Medulla oblongata (tissue), 1 donor: Measurements from ENCODE around the gene CD6.
A peak's percentile ranks its signal among the peaks of the same experiment; 100 is the strongest.

ENCODE experiments used
- DNase-seq: peaks from one replicate; pipeline ENCODE4 v3.0.0-alpha.2; 2015; ENCODE audit errors: extremely low spot score

CD6 gene

GRCh38 chr11:60971520-60971919 is at the start of gene CD6:
Gene CD6, plus strand, starts transcription at chr11:60971680. Its CDS starts 186 bp downstream, at chr11:60971866.
- DNase-seq, result no peak

DNA sequence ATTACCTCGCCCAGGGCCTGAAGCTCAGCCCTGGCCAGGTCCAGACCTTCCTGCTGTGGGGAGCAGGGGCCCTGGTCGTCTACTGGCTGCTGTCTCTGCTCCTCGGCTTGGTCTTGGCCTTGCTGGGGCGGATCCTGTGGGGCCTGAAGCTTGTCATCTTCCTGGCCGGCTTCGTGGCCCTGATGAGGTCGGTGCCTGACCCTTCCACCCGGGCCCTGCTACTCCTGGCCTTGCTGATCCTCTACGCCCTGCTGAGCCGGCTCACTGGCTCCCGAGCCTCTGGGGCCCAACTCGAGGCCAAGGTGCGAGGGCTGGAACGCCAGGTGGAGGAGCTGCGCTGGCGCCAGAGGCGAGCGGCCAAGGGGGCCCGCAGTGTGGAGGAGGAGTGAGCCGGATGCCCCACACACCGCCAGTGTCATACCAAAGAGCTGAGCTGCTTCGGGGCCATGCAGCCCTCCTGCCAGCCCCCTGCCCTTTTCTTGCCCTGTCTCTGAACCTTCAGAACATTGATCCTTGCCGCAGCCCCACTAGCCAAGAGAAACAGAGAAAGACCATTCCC is 49.6 kb upstream of the CD6 start:
- no peak for DNase-seq

GRCh38 chr11:60922906-60923305 is 48.6 kb upstream of the CD6 start:
- no peak for DNase-seq

DNA sequence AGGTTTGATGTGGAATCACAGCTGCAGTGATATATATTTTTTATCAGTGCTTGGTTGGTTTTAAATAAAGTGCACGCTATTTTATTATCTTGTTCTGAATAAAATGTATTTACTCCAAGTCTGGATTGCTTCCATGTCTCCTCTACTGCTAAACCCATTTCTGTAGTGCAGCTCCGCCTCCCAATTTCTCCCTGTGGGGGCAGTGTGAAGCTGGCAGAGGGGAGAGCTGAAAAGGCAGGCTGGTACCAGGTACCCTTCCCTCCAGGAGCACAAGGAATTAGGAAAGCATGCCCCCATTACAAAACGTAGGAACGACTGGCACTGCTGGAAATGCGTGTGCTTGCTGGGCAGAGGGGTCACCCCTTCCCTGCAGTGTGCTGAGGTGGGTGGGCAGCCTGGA is 48.2 kb upstream of the CD6 start:
- DNase-seq, result no peak

- DNase-seq, result no peak
These were observed 47.7 kb upstream of the CD6 start for GRCh38 chr11:60923800-60924109.

GRCh38 chr11:60924110-60924905 is 47.2 kb upstream of the CD6 start, which contains the start of gene TMEM132A:
Gene TMEM132A, plus strand, starts transcription at chr11:60924460. Its CDS starts 174 bp downstream, at chr11:60924634.
- peak; percentile 68 for DNase-seq

DNA sequence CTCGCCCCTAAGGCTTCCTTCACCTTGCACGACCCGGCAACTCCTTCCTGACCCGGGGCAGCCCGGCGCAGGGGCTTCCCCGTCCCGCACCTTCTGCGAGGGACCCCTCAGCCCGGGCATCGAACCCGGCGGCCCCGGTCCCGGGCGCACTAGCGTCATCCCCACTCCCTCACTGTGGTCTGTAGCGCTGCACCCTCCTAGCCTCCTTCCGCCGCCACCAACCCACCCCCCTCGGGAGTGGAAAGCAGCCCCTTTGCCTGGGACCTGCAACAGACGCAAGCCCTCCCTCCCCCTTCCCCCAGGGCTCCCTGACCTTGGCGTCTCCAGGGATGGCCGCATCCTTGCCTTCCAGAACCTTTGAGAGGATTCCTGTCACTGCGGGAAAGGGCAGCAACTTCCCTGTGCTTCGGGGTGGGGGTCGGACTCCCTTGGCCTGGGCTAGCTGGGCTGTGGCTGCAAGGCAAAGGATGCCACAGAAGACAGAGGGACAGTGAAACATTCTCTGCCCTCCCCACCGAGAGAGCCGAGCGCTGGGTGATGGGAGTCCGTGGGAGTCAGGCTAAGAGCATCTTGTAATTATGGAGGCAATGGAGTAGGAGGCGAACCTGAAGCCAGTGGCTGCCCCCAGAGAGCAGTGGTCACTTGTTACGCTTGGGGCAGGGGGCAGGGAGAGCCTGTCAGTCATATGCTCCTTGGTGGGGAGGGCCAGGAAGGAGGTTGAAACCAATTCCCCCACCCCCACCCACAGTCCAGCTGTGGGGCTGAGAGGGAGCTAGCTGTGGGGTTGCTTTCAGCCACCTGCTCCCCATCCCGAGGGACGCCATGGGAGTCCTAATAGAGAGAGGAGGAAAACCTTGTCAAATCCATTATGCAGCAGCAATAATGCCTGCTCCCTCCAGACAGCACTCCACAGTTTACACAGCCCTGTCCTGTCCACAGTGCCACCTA is 46.3 kb upstream of the CD6 start:
- no peak for DNase-seq

DNA sequence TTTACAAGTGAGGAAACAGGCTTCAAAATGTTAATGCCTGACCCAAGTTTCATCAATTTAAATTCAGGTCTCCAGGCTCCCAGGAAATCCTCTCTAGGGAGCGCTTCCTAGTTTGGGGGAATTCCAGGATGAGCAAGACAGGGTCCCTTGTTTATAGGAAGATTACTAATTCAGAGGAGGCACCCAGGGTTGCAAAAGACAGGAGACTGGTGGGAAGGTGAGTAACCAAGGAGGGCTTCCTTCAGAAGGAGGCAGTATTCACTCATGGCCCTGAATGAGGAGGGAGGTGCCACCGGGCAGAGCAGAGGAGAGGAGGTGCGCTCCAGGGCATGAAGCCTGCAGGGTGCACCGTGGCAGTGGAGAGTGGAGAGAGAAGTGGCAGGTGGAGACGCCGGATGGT is 45.6 kb upstream of the CD6 start:
- no peak for DNase-seq

DNA sequence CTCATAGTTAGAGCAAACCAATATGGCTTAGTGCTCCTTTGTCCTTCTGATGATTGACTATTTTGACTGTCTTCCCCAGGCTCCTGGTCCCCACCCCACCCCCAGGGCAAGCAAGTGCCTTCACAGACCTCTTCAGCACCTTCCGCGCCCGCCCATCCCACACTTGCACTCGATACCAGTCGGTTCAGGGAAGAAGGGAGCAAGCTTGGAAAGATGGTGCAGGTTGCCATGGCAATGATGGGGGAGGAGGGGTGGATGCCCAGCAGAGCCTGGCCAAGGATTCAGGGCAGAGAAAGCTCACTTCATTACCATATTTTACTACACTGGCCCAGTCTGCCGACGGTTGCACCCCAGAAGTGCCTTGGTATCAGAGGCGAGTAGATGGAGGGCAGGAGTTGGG is 45.0 kb upstream of the CD6 start:
- DNase-seq, result no peak

GRCh38 chr11:60927061-60927592 is 44.4 kb upstream of the CD6 start:
- DNase-seq, result no peak

DNA sequence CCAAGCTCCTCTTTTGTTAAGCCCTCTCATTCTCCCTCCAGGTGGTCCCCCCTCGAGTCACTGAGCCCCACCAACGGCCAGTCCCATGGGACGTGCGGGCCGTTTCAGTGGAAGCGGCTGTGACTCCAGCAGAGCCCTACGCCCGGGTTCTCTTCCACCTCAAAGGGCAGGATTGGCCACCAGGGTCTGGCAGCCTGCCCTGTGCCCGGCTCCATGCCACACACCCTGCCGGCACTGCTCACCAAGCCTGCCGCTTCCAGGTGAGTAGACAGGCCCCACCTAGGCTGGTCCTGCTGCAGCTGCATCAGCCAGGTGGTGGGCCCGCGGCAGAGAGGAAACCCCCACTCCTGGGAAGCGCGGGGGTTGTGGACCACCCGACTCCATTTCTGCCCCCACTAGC is 43.9 kb upstream of the CD6 start:
- no peak for DNase-seq

GRCh38 chr11:60928563-60929001 is 42.9 kb upstream of the CD6 start:
- DNase-seq, result no peak

DNA sequence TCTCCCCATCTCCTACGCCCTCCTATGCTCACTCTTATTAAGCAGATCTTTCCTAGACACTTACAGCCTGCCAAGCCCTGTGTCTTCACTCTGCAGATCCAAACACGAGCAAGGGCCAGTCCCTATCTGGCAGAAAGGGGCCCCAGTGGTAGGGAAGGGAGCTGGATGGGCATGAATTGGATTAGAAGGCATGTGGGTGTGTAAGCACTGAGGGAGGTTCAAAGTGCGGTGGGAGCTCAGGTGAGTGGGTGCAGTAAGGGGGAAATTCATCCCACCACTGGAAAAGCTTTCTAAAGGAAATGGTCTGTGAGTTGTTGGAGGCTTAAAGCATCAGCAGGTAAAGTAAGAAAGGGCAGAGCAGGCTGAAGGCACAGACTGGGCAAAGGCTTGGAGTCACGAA is 41.7 kb upstream of the CD6 start:
- no peak for DNase-seq

DNA sequence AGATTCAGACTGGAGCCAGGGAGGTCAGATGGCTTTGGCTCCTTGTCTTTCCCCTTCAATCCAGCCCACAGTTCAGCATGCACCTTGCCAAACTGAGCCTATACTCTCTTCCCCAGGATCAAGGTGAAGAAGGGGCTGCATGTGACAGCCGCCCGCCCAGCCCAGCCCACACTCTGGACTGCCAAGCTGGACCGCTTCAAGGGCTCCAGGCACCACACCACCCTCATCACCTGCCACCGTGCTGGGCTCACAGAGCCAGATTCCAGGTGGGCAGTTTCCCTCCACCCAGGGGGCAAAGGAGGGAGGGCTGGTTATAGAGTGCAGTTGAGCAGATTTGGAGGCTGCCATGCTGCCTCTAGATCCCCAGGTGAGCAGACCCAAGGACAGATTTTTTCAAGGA is 41.1 kb upstream of the CD6 start:
- DNase-seq, result no peak

- DNase-seq, result no peak
These were observed 39.6 kb upstream of the CD6 start for GRCh38 chr11:60931917-60932316.

- no peak for DNase-seq
These were observed 38.7 kb upstream of the CD6 start for GRCh38 chr11:60932605-60933356.

- no peak for DNase-seq
These were observed 37.9 kb upstream of the CD6 start for GRCh38 chr11:60933416-60934123.

DNA sequence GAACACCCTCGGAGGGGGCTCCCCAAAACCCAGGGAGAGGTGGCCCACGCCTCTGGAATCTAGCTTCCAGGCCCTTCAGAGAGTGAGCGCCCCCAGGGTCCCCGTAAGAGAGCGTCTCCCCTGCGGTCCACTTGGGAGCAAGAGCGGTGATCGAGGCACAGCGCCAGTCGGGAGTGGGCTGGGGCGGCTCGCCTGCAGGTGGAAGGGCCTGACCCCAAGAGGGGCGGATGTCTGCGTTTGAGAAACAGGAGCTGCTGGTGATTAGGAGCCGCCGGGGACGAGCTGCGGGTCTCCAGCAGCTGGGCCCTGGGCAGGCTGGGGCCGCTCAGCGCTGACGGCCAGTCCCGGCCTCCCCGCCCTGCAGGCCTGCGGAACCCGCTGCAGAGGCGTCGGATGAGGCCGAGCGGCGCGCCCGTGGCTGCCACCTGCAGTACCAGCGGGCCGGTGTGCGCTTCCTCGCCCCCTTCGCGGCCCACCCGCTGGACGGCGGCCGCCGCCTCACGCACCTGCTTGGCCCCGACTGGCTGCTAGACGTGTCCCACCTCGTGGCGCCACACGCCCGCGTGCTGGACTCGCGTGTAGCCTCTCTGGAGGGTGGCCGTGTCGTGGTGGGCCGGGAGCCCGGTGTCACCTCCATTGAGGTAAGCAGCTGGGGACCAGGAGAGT is 37.2 kb upstream of the CD6 start:
- DNase-seq, result no peak

DNA sequence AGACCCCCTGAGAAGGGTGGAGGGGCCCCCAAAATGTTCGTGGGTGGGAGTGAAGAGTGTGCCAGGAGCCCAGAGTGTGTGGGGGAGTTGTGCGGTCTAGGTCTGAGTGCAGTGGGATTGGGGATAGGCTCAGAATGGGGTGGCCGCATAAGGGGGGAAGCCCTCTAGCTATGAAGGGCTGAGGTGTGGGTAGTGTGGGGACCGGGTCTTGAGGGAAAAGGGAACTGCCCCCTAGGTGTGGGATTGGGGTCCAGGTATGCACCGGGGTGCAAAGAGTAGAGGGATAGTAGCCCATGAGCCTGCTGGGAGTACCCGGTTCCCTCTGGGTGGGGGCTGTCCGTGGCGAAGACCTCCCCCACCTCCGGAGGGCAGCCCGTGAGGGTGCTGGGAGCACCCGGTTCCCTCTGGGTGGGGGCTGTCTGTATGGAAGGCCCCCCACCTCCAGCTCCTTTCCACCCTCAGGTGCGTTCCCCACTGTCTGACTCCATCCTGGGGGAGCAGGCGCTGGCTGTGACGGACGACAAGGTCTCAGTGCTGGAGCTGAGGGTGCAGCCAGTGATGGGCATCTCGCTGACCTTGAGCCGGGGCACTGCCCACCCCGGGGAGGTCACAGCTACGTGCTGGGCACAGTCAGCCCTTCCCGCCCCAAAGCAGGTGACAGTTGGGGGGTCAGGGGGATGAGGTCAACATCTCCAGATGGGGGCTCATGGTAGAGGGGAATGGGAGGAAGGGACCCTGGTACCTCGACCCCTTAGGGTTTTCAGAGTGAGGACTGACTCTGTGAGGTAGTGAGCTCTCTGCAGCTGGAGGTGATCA is 36.5 kb upstream of the CD6 start:
- DNase-seq, result no peak
